Fibroblast of the conjunctiva (primary cell): ENCODE results near the gene APOA5.
"Not testable (repeated sequence)": the region's sequence is repeated elsewhere in the genome, so short reads cannot be mapped to it uniquely, and the experiment has no call there.

Experiments
- DNase-seq: peaks from one replicate; pipeline ENCODE4 v3.0.0-alpha.2; 2010; ENCODE audit warnings: low read depth

Gene APOA5

GRCh38 chr11:116791813-116792143 lies at the start of gene APOA5:
TSS of gene APOA5 (minus strand) at chr11:116791879. CDS start at chr11:116791860, 19 bp downstream.
- DNase-seq, result no peak

DNA sequence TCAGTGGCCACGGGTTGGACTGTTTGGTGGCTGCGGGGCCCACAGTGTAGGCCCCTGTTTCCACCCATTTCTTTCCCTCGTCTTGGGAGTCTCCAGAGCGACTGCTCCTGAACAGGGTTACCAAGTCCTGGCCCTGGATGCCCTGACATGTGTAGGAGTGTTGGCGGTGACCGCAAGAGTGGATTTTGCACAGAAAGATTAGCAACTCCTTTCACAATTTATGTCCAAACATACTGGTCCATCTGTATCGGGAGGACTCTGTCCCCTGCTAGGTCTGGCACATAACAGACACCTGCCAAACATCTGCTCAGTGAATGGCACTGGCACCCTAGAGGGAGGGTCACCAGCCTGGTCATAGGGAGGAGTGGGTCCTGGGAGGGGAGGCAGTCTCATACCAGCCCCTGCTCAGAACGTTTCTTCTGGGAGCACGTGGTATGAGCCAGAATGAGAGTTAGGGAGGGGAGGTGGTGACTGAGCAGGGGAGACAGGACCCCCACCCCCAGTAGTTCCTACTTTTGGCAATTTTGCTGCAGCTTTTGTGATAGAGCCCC lies 49.1 kb upstream of the APOA5 start:
- no peak for DNase-seq

GRCh38 chr11:116840224-116840745 lies 48.6 kb upstream of the APOA5 start:
- DNase-seq, result no peak

- DNase-seq, result no peak
Measured at GRCh38 chr11:116838321-116839084, 46.8 kb upstream of the APOA5 start.

DNA sequence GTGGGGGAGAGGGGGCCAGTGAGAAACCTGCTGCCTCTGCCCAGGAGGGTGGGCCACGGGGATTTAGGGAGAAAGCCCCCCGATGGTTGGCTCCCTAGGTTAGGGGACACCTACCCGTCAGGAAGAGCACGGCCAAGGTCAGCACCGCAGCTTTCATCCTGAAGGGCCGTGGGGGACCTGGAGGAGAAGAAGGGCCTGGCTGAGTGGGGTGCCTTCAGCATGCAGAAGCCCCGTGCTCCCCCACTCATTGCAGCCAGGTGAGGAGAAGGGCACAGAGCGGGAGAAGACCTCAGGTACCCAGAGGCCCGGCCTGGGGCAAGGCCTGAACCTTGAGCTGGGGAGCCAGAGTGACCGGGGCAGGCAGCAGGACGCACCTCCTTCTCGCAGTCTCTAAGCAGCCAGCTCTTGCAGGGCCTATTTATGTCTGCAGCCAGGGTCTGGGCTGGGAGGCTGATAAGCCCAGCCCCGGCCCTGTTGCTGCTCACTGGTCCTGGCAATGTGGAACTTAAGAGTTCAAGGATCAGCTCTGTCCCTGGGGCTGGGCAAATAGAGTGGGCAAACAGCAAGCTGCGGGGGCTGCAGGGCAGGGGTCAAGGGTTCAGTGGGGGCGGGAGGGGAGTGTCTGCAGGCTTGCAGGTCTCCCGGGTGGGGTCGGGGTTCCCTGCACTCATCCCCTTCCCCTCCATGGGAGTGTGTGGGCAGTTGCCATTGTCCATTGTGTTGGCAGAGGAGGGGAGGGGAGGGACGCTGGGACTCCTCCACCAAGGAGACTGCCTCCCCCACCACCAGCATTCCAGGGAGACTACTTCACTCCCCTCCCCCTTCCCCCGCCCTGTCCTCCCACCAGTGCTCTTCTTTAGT lies 45.8 kb upstream of the APOA5 start, which contains the start of gene APOA1:
TSS of gene APOA1 (minus strand) at position 392 of the 861 bp plus-strand sequence. CDS start at position 157, 235 bp downstream.
- no peak for DNase-seq

DNA sequence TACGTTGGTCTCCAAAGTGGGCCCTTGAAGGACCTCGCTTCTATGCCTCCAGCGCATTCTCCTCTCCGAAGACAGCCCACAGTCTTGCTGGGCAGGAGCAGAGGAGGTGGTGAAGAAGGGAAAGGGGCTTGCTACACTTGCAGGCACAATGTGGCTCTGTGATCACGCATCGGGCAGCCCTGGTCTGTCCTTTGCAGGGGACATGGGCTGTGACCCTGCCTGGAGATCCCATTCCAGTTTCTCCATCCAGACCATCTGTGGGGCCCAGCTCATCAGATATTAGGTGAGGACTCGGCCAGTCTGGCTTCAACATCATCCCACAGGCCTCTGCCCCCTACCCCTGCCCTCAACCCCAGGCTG lies 44.9 kb upstream of the APOA5 start:
- DNase-seq, result no peak

GRCh38 chr11:116835791-116836631 lies 44.3 kb upstream of the APOA5 start:
- DNase-seq, result peak; percentile 93

GRCh38 chr11:116835042-116835772 lies 43.5 kb upstream of the APOA5 start:
- DNase-seq, result no peak

GRCh38 chr11:116834535-116835041 lies 42.9 kb upstream of the APOA5 start:
- not testable (repeated sequence) for DNase-seq

DNA sequence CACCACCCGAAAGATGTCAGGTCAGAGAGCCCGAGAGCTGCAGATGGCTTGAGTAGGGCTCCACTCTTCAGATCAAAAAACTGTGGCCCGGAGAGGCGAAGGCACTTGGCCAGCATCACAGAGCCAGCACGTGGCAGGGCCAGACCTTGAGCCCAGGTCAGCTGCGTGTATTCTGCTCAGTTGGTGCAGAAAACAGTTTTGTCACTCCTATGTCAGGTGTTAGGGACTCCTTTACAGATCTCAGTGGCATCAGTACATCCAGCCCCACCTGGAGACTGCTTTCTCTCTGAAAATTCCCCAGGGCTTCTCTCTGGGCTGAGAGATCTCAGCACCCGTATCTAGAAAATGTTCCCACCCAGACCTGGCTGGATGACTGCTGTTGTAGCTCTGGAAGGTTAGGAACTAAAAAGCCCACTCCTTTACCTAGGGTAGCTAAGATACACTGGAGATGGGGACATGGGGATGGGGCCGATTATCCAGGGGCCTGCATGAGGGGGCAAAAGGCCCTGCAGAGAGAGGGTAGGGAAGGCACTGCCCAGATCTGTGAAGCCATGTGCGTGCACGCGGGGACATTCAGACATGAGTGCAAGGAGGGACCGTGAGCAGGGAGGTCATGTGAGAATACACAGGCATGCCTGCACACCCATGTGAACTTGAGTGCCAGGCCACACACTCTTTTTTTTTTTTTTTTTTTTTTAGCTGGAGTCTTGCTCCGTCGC lies 42.3 kb upstream of the APOA5 start:
- no peak for DNase-seq

GRCh38 chr11:116833491-116833815 lies 41.8 kb upstream of the APOA5 start:
- DNase-seq, result no peak

DNA sequence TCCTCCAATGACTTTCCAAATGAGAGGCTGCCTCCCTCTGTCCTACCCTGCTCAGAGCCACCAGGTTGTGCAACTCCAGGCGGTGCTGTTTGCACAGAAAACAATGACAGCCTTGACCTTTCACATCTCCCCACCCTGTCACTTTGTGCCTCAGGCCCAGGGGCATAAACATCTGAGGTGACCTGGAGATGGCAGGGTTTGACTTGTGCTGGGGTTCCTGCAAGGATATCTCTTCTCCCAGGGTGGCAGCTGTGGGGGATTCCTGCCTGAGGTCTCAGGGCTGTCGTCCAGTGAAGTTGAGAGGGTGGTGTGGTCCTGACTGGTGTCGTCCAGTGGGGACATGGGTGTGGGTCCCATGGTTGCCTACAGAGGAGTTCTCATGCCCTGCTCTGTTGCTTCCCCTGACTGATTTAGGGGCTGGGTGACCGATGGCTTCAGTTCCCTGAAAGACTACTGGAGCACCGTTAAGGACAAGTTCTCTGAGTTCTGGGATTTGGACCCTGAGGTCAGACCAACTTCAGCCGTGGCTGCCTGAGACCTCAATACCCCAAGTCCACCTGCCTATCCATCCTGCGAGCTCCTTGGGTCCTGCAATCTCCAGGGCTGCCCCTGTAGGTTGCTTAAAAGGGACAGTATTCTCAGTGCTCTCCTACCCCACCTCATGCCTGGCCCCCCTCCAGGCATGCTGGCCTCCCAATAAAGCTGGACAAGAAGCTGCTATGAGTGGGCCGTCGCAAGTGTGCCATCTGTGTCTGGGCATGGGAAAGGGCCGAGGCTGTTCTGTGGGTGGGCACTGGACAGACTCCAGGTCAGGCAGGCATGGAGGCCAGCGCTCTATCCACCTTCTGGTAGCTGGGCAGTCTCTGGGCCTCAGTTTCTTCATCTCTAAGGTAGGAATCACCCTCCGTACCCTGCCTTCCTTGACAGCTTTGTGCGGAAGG lies 40.9 kb upstream of the APOA5 start:
- DNase-seq, result no peak

DNA sequence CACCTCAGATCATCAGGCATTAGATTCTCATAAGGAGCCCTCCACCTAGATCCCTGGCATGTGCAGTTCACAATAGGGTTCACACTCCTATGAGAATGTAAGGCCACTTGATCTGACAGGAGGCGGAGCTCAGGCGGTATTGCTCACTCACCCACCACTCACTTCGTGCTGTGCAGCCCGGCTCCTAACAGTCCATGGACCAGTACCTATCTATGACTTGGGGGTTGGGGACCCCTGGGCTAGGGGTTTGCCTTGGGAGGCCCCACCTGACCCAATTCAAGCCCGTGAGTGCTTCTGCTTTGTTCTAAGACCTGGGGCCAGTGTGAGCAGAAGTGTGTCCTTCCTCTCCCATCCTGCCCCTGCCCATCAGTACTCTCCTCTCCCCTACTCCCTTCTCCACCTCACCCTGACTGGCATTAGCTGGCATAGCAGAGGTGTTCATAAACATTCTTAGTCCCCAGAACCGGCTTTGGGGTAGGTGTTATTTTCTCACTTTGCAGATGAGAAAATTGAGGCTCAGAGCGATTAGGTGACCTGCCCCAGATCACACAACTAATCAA lies 40.2 kb upstream of the APOA5 start:
- no peak for DNase-seq

- no peak for DNase-seq
Measured at GRCh38 chr11:116830184-116830912, 38.7 kb upstream of the APOA5 start.

DNA sequence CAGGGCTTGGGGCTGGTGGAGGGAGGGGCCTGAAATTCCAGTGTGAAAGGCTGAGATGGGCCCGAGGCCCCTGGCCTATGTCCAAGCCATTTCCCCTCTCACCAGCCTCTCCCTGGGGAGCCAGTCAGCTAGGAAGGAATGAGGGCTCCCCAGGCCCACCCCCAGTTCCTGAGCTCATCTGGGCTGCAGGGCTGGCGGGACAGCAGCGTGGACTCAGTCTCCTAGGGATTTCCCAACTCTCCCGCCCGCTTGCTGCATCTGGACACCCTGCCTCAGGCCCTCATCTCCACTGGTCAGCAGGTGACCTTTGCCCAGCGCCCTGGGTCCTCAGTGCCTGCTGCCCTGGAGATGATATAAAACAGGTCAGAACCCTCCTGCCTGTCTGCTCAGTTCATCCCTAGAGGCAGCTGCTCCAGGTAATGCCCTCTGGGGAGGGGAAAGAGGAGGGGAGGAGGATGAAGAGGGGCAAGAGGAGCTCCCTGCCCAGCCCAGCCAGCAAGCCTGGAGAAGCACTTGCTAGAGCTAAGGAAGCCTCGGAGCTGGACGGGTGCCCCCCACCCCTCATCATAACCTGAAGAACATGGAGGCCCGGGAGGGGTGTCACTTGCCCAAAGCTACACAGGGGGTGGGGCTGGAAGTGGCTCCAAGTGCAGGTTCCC lies 38.0 kb upstream of the APOA5 start, which contains the start of gene APOC3:
TSS of gene APOC3 (plus strand) at position 383 of the 659 bp plus-strand sequence. CDS start 676 bp downstream, outside the sequence.
- no peak for DNase-seq

DNA sequence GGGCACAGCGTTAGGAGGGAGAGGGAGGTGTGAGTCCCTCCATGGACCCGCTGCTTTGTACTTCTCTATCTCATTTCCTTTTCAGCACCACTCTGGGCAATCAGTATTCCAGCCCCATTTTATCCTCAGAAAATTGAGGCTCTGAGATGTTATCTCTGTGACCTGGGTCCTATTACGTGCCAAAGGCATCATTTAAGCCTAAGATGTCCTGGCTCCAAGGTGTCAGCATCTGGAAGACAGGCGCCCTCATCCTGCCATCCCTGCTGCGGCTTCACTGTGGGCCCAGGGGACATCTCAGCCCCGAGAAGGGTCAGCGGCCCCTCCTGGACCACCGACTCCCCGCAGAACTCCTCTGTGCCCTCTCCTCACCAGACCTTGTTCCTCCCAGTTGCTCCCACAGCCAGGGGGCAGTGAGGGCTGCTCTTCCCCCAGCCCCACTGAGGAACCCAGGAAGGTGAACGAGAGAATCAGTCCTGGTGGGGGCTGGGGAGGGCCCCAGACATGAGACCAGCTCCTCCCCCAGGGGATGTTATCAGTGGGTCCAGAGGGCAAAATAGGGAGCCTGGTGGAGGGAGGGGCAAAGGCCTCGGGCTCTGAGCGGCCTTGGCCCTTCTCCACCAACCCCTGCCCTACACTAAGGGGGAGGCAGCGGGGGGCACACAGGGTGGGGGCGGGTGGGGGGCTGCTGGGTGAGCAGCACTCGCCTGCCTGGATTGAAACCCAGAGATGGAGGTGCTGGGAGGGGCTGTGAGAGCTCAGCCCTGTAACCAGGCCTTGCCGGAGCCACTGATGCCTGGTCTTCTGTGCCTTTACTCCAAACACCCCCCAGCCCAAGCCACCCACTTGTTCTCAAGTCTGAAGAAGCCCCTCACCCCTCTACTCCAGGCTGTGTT lies 37.2 kb upstream of the APOA5 start:
- no peak for DNase-seq
